ENCODE data around the gene GUCA1C.

Gene GUCA1C

GRCh38 chr3:108907194-108907593, 46.5 kb downstream of the GUCA1C start:
- no peak for DNase-seq (ENCODE audit: low spot score)

DNA sequence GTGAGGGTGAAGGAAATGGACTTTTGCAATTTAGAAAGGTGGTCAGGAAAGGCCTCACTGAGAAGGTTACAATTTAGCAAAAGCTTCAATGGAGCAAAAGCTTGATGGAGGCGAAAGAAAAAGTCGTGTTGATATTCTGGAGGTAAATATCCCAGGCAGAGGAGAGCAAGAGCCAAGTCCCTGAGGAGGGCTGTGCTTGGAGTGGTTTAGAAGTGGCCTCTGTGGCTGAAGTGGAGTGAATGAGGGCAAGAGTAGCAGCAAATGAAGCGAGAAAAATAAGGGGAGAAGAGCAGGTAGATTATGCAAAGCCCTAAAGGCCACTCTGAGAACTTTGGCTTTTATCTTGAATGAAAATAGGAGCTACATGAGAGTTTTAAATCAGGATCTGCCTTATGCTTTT, 54.1 kb downstream of the GUCA1C start:
- no peak for DNase-seq (ENCODE audit: low spot score)

GRCh38 chr3:108897883-108898282, 55.8 kb downstream of the GUCA1C start:
- no peak for DNase-seq (ENCODE audit: low spot score)

DNA sequence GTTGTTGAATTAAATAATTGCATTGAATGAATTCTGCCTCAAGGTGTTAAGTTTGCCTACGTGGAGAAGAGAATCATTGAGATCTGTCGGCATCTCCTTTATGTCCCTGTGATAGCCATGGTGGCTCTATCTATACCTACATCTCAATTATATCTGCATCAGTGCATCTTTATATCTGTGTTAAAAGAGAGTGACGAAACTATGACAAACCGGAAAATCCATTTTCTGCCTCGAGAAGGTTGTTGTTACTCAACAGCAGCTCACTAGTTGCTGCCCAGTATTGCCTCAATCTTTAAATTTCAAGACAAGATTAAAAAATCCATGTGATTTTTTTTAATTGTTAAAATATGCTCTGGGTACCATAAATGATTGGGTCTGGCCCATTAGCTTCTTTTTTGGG, 58.7 kb downstream of the GUCA1C start:
- no peak for DNase-seq (ENCODE audit: low spot score)

- DNase-seq (ENCODE audit: low spot score), result no peak
Observed at GRCh38 chr3:108891833-108892232, 61.8 kb downstream of the GUCA1C start.

DNA sequence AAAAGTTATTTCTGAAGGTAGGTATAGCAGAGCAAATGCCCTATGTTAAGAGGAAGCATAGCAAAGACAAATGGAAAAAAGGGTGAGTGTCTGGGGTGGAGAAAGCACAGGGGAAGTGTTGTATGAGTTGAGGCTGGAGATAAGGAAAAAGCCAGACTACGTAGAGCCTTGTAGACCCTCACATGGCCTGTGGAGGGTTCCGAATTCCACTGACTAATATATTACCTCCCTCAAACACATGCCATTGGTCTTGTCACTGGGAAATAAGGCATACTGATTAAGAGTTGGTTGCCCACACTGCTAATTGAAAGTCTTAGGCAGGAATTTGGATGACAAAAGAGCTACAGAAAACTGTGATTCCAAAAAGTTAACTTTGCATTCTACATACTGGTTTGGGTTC, 65.9 kb downstream of the GUCA1C start:
- DNase-seq (ENCODE audit: low spot score), result no peak

GRCh38 chr3:108887121-108887520, 66.6 kb downstream of the GUCA1C start:
- DNase-seq (ENCODE audit: low spot score), result no peak

DNA sequence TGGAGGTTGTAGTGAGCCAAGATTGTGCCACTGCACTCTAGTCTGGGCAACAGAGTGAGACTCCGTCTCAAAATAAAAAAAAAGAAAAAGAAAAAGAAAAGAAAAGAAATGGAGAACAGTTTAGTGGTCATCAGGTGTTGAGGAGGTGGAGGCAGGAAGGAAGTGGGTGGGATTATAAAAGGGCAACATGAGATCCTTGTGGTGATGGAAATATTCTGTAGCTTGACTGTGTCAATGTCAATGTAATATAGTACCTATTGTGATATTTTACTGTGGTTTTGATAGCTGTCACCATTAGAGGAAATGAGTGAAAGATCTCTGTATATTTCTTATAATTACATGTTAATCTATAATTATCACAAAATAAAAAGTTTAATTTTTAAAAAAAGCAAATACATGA, 70.3 kb downstream of the GUCA1C start:
- no peak for DNase-seq (ENCODE audit: low spot score)

DNA sequence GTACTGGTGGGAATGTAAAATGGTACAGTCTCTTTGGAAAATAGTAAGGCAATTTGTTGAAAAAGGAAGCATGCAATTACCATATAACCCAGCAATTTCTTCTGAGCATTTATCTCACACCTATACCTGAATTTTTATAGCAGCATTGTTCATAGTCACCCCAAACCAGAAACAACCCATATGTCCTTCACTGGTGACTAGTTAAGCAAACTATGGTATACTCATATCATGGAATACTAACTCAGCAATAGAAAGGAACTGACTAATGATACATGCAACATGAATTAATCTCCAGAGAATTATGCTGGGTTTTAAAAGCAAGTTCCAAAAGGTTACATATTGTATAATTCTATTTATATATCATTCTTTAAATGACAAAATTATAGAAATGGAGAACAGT, 70.9 kb downstream of the GUCA1C start:
- no peak for DNase-seq (ENCODE audit: low spot score)

DNA sequence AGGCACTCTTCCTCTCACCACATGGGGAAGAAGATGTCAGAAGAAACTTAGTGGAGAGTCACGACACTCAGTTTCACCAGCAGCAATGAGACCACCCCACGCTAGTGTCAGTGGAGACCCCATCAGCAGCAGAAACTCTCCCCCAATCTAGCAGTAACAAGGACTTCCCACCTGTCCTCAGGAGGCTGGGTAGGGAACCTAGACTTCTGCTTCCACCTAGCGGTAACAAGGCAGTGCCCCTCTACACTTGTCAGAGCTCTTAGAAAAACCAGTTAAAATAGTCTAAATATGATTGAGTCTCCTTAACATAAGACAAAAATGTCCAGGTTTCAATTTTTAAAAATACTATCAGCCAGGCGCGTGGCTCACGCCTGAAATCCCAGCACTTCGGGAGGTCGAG, 73.8 kb downstream of the GUCA1C start:
- no peak for DNase-seq (ENCODE audit: low spot score)

DNA sequence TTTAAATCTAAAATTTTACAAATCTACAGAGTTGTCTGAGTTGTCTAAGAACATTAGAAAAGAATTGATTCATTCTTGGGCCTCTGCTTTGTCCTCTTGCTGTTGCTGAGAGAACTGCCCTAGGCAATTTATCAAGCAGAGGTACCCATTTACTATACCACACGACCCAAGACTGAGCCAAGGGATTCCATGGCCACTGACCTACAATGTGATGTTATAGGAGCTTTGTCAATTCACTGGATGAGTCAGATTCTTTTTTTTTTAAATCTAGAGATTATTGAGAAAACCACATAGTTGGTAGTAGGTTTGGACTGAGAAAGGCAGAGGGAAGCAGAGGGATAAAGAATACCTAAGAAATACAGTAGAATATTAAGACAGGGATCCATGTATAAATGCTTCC, 75.8 kb downstream of the GUCA1C start:
- DNase-seq (ENCODE audit: low spot score), result no peak

DNA sequence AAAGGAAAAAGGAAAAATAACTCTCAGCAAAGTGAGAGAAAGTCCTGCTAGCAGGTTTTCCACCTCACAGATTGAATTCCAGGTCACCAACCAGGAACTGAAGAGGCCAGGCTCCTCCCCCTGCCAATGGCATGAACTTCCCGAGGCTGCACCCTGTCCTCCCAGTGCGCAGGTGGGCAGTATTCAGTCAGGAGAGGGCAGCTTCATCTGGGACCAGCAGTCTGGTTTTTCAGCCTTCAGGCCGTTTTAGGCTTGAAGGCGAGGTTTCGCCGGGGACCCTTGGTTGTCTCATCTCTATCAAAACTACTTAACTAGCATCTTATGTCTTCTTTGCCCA, 89.9 kb downstream of the GUCA1C start:
- DNase-seq (ENCODE audit: low spot score), result no peak

- no peak for DNase-seq (ENCODE audit: low spot score)
Observed at GRCh38 chr3:108862865-108863798, 90.5 kb downstream of the GUCA1C start.

DNA sequence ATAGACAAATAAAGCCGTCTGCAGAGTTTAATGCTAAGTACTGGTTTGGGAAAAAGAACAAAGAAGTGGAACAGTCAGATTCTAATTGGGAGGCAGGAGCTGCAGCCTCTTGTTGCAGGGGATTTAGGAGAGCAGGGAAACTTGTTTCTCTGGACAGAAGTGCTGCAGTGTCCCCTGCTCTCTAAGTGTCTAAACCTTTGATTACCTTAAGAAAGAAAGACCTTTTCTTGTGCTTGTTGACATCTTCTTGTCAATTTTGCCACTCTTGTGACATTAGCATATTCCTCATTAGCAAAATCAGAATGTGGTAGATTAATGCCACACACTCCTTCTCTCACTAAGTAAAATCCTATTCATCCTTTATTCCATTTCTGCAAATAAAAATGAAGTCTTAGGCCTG, 92.3 kb downstream of the GUCA1C start:
- no peak for DNase-seq (ENCODE audit: low spot score)
